GM19328 (cell line): ENCODE results near the gene CCDC17.

Experiments used
- ATAC-seq: cut with Tn5 transposase; IDR thresholded peaks from one replicate; pipeline ENCODE4 v1.9.1; 2021; ENCODE audit warnings: mild to moderate bottlenecking, moderate library complexity; ENCODE audit not compliant: unreplicated experiment

The CCDC17 gene

GRCh38 chr1:45584351-45585109 is 39.3 kb downstream of the CCDC17 start:
- peak; percentile 26 for ATAC-seq

- ATAC-seq, result peak; percentile 46
Observed at GRCh38 chr1:45583666-45584350, 40.0 kb downstream of the CCDC17 start, which contains the start of gene NASP. TSS of gene NASP (plus strand) at chr1:45584041. CDS start at chr1:45584147, 106 bp downstream.

- ATAC-seq, result peak; percentile 73
Observed at GRCh38 chr1:45583264-45583665, 40.6 kb downstream of the CCDC17 start.

GRCh38 chr1:45574105-45574626 is 49.7 kb downstream of the CCDC17 start:
- no peak for ATAC-seq

GRCh38 chr1:45573231-45573804 is 50.5 kb downstream of the CCDC17 start:
- ATAC-seq, result no peak

GRCh38 chr1:45570631-45571030 is 53.2 kb downstream of the CCDC17 start:
- no peak for ATAC-seq
